GM21576 (cell line): ENCODE measurements around the gene DHRS2.

Source experiments
- ATAC-seq: cut with Tn5 transposase; IDR thresholded peaks from one replicate; pipeline ENCODE4 v1.9.1; 2021; ENCODE audit warnings: mild to moderate bottlenecking, moderate library complexity; ENCODE audit not compliant: unreplicated experiment

Gene DHRS2

GRCh38 chr14:23612354-23612732 is 23.8 kb upstream of the DHRS2 start:
- no peak for ATAC-seq

- no peak for ATAC-seq
Measured at GRCh38 chr14:23612802-23613201, 23.4 kb upstream of the DHRS2 start.

GRCh38 chr14:23613242-23614070 is 22.7 kb upstream of the DHRS2 start:
- ATAC-seq = no peak

GRCh38 chr14:23614395-23614828 is 21.8 kb upstream of the DHRS2 start:
- ATAC-seq = no peak

GRCh38 chr14:23615856-23616255 is 20.3 kb upstream of the DHRS2 start:
- ATAC-seq = no peak

GRCh38 chr14:23617539-23617938 is 18.6 kb upstream of the DHRS2 start:
- ATAC-seq = no peak

GRCh38 chr14:23618415-23618988 is 17.7 kb upstream of the DHRS2 start:
- no peak for ATAC-seq

GRCh38 chr14:23620177-23620702 is 15.9 kb upstream of the DHRS2 start:
- no peak for ATAC-seq

- ATAC-seq = no peak
Measured at GRCh38 chr14:23621204-23621931, 14.8 kb upstream of the DHRS2 start.

GRCh38 chr14:23621932-23622730 is 14.0 kb upstream of the DHRS2 start:
- no peak for ATAC-seq

GRCh38 chr14:23622990-23623389 is 13.2 kb upstream of the DHRS2 start:
- no peak for ATAC-seq

GRCh38 chr14:23623962-23624361 is 12.2 kb upstream of the DHRS2 start:
- ATAC-seq = no peak

- no peak for ATAC-seq
Measured at GRCh38 chr14:23624830-23625404, 11.2 kb upstream of the DHRS2 start.

GRCh38 chr14:23626946-23627345 is 9.2 kb upstream of the DHRS2 start:
- no peak for ATAC-seq

- no peak for ATAC-seq
Measured at GRCh38 chr14:23627961-23628360, 8.2 kb upstream of the DHRS2 start.

GRCh38 chr14:23629204-23629603 is 7.0 kb upstream of the DHRS2 start:
- ATAC-seq = no peak

GRCh38 chr14:23629832-23630396 is 6.2 kb upstream of the DHRS2 start:
- no peak for ATAC-seq

- no peak for ATAC-seq
Measured at GRCh38 chr14:23630687-23631086, 5.5 kb upstream of the DHRS2 start.

GRCh38 chr14:23631234-23631633 is 4.9 kb upstream of the DHRS2 start:
- no peak for ATAC-seq
